ENCODE results near the gene MXRA5.
"Not testable (repeated sequence)": the region's sequence is repeated elsewhere in the genome, so short reads cannot be mapped to it uniquely, and the experiment has no call there.

The MXRA5 gene

GRCh38 chrX:3346501-3347259 is at the start of gene MXRA5:
Gene MXRA5, minus strand, starts transcription at chrX:3346652. Its CDS starts 2,819 bp downstream, at chrX:3343833.
- no peak for DNase-seq

- no peak for DNase-seq
These were observed 47.2 kb upstream of the MXRA5 start for GRCh38 chrX:3393581-3394111.

GRCh38 chrX:3393178-3393577 is 46.7 kb upstream of the MXRA5 start:
- no peak for DNase-seq

- no peak for DNase-seq
These were observed 42.0 kb upstream of the MXRA5 start for GRCh38 chrX:3388457-3388856.

GRCh38 chrX:3384327-3384726 is 37.9 kb upstream of the MXRA5 start:
- no peak for DNase-seq

- no peak for DNase-seq
These were observed 34.2 kb upstream of the MXRA5 start for GRCh38 chrX:3380603-3381002.

GRCh38 chrX:3379111-3379510 is 32.7 kb upstream of the MXRA5 start:
- no peak for DNase-seq

- no peak for DNase-seq
These were observed 31.7 kb upstream of the MXRA5 start for GRCh38 chrX:3378156-3378555.

GRCh38 chrX:3377560-3377959 is 31.1 kb upstream of the MXRA5 start:
- no peak for DNase-seq

- not testable (repeated sequence) for DNase-seq
These were observed 29.5 kb upstream of the MXRA5 start for GRCh38 chrX:3375878-3376508.

GRCh38 chrX:3374108-3374800 is 27.8 kb upstream of the MXRA5 start:
- DNase-seq = no peak

GRCh38 chrX:3371163-3371562 is 24.7 kb upstream of the MXRA5 start:
- no peak for DNase-seq

GRCh38 chrX:3370656-3371055 is 24.2 kb upstream of the MXRA5 start:
- no peak for DNase-seq

GRCh38 chrX:3362956-3363355 is 16.5 kb upstream of the MXRA5 start:
- no peak for DNase-seq

GRCh38 chrX:3360881-3361280 is 14.4 kb upstream of the MXRA5 start:
- DNase-seq = no peak

- DNase-seq = not testable (repeated sequence)
These were observed 6.3 kb upstream of the MXRA5 start for GRCh38 chrX:3352741-3353140.

GRCh38 chrX:3351276-3351675 is 4.8 kb upstream of the MXRA5 start:
- DNase-seq = no peak

- DNase-seq = no peak
These were observed 1.7 kb upstream of the MXRA5 start for GRCh38 chrX:3348191-3348590.

GRCh38 chrX:3345281-3346191 is 916 bp downstream of the MXRA5 start:
- no peak for DNase-seq

GRCh38 chrX:3343569-3343968 is 2.9 kb downstream of the MXRA5 start:
- DNase-seq = not testable (repeated sequence)

- no peak for DNase-seq
These were observed 6.4 kb downstream of the MXRA5 start for GRCh38 chrX:3340016-3340415.

GRCh38 chrX:3326681-3327080 is 19.8 kb downstream of the MXRA5 start:
- DNase-seq = no peak
